HG03103 (cell line): Measurements from ENCODE around the gene DPYSL4.
A peak's percentile ranks its signal among the peaks of the same experiment; 100 is the strongest.

ENCODE experiments used
- ATAC-seq: cut with Tn5 transposase; IDR thresholded peaks from one replicate; pipeline ENCODE4 v1.9.1; 2021; ENCODE audit warnings: low read depth; ENCODE audit not compliant: unreplicated experiment

DPYSL4 gene

GRCh38 chr10:132238371-132239125, 51.8 kb downstream of the DPYSL4 start:
- ATAC-seq: no peak

DNA sequence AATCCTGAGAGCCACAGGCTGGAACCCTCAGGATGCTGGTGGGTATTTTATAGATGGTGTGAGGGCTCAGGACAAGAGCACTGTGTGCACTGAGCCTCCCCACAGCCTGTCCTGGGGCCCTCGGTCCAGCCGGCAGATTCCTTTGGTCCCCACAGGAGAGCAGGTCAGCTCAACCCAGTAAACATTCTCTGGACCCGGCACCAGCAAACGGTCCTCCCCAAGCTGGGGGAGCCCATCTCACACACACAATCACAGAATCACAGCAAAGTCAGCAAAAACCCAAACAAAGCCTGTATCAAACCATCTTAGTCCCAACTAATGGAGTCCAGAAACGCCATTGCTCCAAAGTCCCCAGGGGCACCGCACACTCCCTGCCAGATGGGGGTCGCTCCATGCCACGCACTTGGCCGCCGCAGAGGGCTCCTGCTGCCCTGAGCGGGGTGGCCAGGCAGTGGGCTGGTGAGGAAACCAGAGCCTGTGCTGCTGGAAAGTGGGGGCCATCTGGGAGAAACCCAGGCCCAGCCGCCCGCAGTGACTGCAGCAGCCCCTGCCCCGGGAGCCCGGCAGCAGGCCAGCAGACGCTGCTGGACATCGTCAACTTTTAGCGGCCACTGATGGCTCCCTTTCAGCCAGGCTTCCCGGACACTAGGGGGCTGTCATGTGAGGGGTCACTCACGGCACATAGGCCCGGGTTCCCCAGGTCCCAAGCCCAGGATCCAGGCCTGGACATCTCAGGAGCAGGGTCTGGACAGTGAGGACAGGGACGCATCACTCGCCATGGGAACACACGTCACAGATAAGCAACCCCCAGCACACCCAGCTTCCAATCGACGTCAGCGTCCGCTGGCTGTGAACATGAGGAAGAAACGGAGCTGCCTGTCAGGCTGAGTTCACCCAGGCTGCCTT, 52.6 kb downstream of the DPYSL4 start:
- ATAC-seq: no peak

DNA sequence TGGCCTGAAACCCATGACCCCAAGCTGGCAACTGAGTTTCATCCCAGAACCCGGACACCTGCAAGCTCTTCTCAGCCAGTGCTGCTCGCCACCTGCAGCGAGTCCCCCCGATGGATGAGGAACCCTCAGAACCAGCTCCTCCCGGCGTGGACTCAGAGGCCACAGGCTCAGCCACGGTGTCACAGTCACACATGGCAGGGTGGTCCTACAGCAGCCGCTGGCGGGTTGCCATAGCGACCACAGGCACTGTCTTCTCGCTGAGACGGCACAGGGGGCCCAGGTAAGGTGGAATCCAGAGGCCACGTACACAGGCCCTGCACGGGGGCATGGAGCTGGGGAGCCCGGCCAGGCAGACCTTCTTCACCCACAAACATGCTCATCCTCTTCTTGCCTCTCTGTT, 53.4 kb downstream of the DPYSL4 start:
- ATAC-seq: no peak

GRCh38 chr10:132240581-132240980, 53.8 kb downstream of the DPYSL4 start:
- no peak for ATAC-seq

- ATAC-seq: no peak
Measured at GRCh38 chr10:132241086-132241485, 54.3 kb downstream of the DPYSL4 start.

GRCh38 chr10:132241496-132241895, 54.7 kb downstream of the DPYSL4 start:
- no peak for ATAC-seq

GRCh38 chr10:132242103-132242840, 55.5 kb downstream of the DPYSL4 start:
- no peak for ATAC-seq

- ATAC-seq: no peak
Measured at GRCh38 chr10:132243141-132243540, 56.4 kb downstream of the DPYSL4 start.

GRCh38 chr10:132243626-132244025, 56.9 kb downstream of the DPYSL4 start:
- no peak for ATAC-seq

GRCh38 chr10:132245056-132245455, 58.3 kb downstream of the DPYSL4 start:
- no peak for ATAC-seq

DNA sequence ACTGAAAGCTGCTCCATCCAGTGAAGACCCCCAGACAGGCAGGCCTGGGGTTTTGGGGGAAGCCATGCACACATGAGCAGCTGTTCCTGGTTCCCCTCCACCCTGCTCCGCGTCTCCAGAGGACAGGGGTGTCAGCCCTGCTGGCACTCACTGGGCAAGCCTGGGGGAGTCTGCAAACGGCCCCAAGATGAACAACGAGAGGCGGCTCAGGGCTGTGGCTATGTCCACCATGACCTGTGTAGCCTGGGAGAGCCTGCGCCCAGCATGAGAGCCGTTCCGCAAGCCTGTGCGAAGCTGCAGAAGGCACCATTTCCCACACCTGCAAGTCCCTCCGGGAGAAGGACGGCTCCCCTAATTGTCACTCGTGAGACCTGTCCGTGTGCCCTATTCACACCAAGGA, 59.5 kb downstream of the DPYSL4 start:
- no peak for ATAC-seq

GRCh38 chr10:132247943-132248342, 61.2 kb downstream of the DPYSL4 start:
- no peak for ATAC-seq

GRCh38 chr10:132248455-132249225, 61.9 kb downstream of the DPYSL4 start:
- ATAC-seq: peak; percentile 50

GRCh38 chr10:132249226-132249724, 62.5 kb downstream of the DPYSL4 start:
- no peak for ATAC-seq

DNA sequence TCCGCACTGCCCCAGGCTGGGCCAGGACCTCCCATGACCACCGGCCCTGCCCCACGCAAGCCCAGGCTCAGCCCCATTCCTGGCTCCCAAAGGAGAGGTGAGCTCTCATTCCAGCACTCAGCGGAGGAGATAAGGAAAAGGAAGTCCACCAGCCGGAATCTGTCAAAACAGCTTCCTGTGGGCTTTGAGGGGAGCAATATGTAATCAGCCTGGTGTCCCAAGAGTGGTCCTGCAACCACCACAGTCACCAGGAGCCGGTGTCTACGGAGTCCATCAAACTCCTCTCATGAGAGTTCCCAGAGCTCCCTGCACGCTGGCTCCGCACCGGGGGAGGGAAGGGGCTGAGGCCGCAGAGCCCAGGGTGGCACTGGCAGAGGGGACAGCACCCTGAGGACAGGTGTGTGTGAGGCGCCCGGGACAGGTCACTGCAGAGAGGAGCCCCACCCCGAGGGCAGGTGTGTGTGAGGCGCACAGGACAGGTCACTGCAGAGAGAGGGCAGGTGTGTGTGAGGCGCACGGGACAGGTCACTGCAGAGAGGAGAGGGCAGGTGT, 63.2 kb downstream of the DPYSL4 start:
- ATAC-seq: no peak

DNA sequence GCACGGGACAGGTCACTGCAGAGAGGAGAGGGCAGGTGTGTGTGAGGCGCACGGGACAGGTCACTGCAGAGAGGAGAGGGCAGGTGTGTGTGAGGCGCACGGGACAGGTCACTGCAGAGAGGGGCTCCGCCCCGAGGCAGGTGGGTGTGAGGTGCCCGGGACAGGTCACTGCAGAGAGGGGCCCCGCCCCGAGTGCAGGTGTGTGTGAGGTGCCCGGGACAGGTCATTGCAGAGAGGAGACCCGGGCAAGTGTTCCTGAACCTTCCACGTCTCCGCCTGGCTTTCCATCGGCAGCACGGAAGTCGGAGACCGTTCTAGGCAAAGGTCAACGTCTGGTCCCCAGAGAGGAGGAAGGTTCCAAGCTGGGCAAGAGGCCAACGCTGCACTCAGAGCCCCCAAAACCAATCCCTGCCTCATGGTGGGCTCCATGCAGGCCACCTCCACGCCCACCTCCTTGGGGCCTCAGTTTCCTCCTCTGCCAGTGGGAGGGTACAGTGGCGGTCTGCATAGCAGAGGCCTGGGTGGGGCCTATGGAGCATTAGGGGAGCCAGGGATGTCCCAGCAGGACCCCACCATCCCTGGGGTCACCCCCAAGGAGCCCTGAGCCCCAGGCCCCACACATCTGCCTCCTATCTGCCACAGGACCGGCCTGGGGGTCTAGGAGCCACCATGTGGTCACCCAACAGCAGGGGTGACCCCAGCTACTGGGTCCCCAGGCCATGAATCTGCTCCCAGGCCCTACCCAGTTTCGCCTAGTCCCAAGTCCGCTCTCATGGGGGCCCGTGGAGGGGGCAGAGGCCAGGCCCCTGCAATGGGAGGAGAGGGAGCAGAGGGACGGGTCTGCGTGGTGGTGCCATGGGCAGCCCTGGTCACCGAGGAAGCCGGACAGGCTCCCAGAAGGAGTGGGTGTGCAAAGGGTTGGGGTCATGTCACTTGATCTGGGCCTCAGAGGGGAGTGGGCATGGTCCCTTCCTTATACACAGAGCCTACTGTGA, 64.0 kb downstream of the DPYSL4 start:
- ATAC-seq: no peak

DNA sequence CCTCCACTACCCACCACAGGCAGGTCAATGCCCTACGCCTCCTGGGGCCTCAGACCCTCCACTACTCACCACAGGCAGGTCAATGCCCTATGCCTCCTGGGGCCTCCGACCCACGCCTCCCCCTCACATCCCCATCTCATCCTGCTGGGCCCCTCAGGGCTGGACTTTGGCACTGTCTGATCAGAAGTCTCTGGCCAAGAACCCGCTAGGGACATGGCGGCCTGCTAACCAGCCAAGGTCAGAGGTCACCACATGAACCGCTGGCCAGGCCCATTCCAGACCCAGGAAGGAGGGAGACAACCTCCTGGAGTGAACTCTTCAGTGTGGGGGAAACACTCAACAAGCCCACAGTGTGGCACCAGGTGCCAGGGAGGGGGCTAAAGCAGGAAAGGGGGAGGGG, 65.2 kb downstream of the DPYSL4 start:
- ATAC-seq: no peak

GRCh38 chr10:132252412-132252811, 65.7 kb downstream of the DPYSL4 start:
- no peak for ATAC-seq
